Trophoblast cell (in vitro differentiated cells and primary cell): Measurements from ENCODE around the gene SULT4A1.

ENCODE experiments used
- DNase-seq, 2 donors: peaks; one replicate each; pipeline ENCODE4 v3.0.0-alpha.2; 2016
- H2AFZ ChIP-seq: 2 replicates; pipeline ENCODE4 v1.6.1; 2013; ENCODE audit warnings: low read length, moderate library complexity, mild to moderate bottlenecking; ENCODE audit not compliant: insufficient read depth, poor library complexity
- H2AK5ac ChIP-seq: 2 replicates; pipeline ENCODE4 v1.6.1; 2013; ENCODE audit warnings: mild to moderate bottlenecking, low read length
- H2BK120ac ChIP-seq: 2 replicates; pipeline ENCODE4 v1.6.1; 2013; ENCODE audit warnings: low read length, mild to moderate bottlenecking, moderate library complexity; ENCODE audit not compliant: insufficient read depth, poor library complexity
- H2BK12ac ChIP-seq: 2 replicates; pipeline ENCODE4 v1.6.1; 2013; ENCODE audit warnings: mild to moderate bottlenecking, low read length, moderate library complexity
- H2BK5ac ChIP-seq: 2 replicates; pipeline ENCODE4 v1.6.1; 2013; ENCODE audit warnings: low read length, low read depth, moderate library complexity, mild to moderate bottlenecking; ENCODE audit not compliant: poor library complexity
- H3K14ac ChIP-seq: 2 replicates; pipeline ENCODE4 v1.6.1; 2013; ENCODE audit warnings: mild to moderate bottlenecking, low read length
- H3K18ac ChIP-seq: 2 replicates; pipeline ENCODE4 v1.6.1; 2013; ENCODE audit warnings: mild to moderate bottlenecking, low read length
- H3K23ac ChIP-seq: 2 replicates; pipeline ENCODE4 v1.6.1; 2013; ENCODE audit warnings: low read length
- H3K27ac ChIP-seq: 2 replicates; pipeline ENCODE4 v1.5.1; 2013; ENCODE audit warnings: low read depth, mild to moderate bottlenecking, inconsistent platforms, low read length, moderate library complexity
- H3K27me3 ChIP-seq: 2 replicates; pipeline ENCODE4 v1.6.1; 2013; ENCODE audit warnings: inconsistent platforms, mild to moderate bottlenecking, low read length, moderate library complexity; ENCODE audit not compliant: insufficient read depth
- H3K36me3 ChIP-seq, 2 experiments: 1 replicate in 1 of 2; 2 replicates in 1 of 2; pipeline ENCODE4 v1.6.1; 2013; ENCODE audit warnings: low read length in 2 of 2, mild to moderate bottlenecking in 2 of 2, moderate library complexity in 1 of 2; ENCODE audit not compliant: insufficient read depth in 2 of 2, control insufficient read depth in 1 of 2
- H3K4ac ChIP-seq: 2 replicates; pipeline ENCODE4 v1.6.1; 2013; ENCODE audit warnings: low read depth, mild to moderate bottlenecking, low read length, moderate library complexity
- H3K4me1 ChIP-seq, 2 experiments: 1 replicate in 1 of 2; 2 replicates in 1 of 2; pipeline ENCODE4 v1.6.1; 2013; ENCODE audit warnings: low read length in 2 of 2, mild to moderate bottlenecking in 2 of 2, moderate library complexity in 1 of 2; ENCODE audit not compliant: insufficient read depth in 2 of 2, control insufficient read depth in 1 of 2
- H3K4me2 ChIP-seq: 2 replicates; pipeline ENCODE4 v1.6.1; 2013; ENCODE audit warnings: inconsistent platforms, mild to moderate bottlenecking, low read length, moderate library complexity
- H3K4me3 ChIP-seq: 2 replicates; pipeline ENCODE4 v1.5.1; 2013; ENCODE audit warnings: mild to moderate bottlenecking, low read depth, low read length, inconsistent platforms
- H3K79me1 ChIP-seq: one replicate; pipeline ENCODE4 v1.6.1; 2013; ENCODE audit warnings: low read length
- H3K79me2 ChIP-seq: 2 replicates; pipeline ENCODE4 v1.6.1; 2013; ENCODE audit warnings: low read length, mild to moderate bottlenecking; ENCODE audit not compliant: control insufficient read depth, insufficient read depth, poor library complexity
- H3K9ac ChIP-seq: 2 replicates; pipeline ENCODE4 v1.6.1; 2013; ENCODE audit warnings: mild to moderate bottlenecking, low read length
- H3K9me3 ChIP-seq: 2 replicates; pipeline ENCODE4 v1.6.1; 2013; ENCODE audit warnings: low read depth, mild to moderate bottlenecking, control low read depth, inconsistent platforms, low read length; ENCODE audit not compliant: insufficient read depth
- H4K12ac ChIP-seq: 2 replicates; pipeline ENCODE4 v1.6.1; 2013; ENCODE audit warnings: low read depth, mild to moderate bottlenecking, low read length, moderate library complexity
- H4K8ac ChIP-seq: 2 replicates; pipeline ENCODE4 v1.6.1; 2013; ENCODE audit warnings: low read depth, mild to moderate bottlenecking, low read length, moderate library complexity
- H4K91ac ChIP-seq: one replicate; pipeline ENCODE4 v1.6.1; 2013; ENCODE audit warnings: low read depth, mild to moderate bottlenecking, low read length, moderate library complexity
- WGBS: extraction: QIAGEN DNeasy Blood & Tissue Kit; methylation state at CpG from one replicate; pipeline ENCODE4 v1.1.7; 2013; ENCODE audit warnings: missing lambda C conversion rate; ENCODE audit not compliant: insufficient read length, insufficient coverage; ENCODE audit errors: extremely low coverage; 5-methylcytosine and 5-hydroxymethylcytosine counted together

Gene SULT4A1

DNA sequence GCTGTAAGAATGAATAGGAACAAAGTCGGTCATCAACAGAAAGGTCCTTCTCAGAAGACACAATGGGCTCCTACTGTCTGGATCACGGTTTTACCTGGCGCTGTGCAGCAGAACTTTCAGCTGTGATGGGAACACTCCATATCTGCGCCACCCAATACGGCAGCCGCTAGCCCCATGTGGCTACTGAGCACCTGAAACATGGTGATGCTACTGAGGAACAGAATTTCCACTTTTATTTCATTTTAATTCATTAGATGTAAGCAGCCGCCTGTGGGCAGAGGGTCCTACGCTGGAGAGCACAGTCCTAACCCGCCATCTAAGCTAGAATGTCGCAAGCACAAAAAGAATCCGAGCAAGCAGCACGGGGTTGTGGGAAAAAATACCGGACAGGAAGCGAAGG, 2.7 kb downstream of the SULT4A1 start:
- no peaks in the 10 kb centered on the region for H3K36me3 ChIP-seq
- no peak overlapping the region for H2BK120ac ChIP-seq
- H3K4me1 ChIP-seq, result peaks cover 0 to 2% of the 10 kb centered on the region in 2 experiments
- no peak for DNase-seq
- no peak overlapping the region for H2AFZ ChIP-seq
- H3K27ac ChIP-seq, result no peak overlapping the region
- no CpG with 5 or more reads among the region's 14 CpGs for WGBS
- H4K91ac ChIP-seq, result no peak overlapping the region
- H3K4me2 ChIP-seq, result no peak overlapping the region
- no peaks in the 10 kb centered on the region for H3K79me2 ChIP-seq
- H2BK12ac ChIP-seq, result no peak overlapping the region
- H3K79me1 ChIP-seq, result no peaks in the 10 kb centered on the region
- no peak overlapping the region for H4K12ac ChIP-seq
- no peak overlapping the region for H2BK5ac ChIP-seq
- H3K9ac ChIP-seq, result no peak overlapping the region
- no peak overlapping the region for H2AK5ac ChIP-seq
- H4K8ac ChIP-seq, result no peak overlapping the region
- H3K9me3 ChIP-seq, result no peaks in the 10 kb centered on the region
- no peak overlapping the region for H3K14ac ChIP-seq
- H3K23ac ChIP-seq, result no peak overlapping the region
- H3K18ac ChIP-seq, result no peak overlapping the region
- H3K4me3 ChIP-seq, result no peak overlapping the region
- H3K27me3 ChIP-seq, result peaks cover 16% of the 10 kb centered on the region
- H3K4ac ChIP-seq, result no peak overlapping the region

DNA sequence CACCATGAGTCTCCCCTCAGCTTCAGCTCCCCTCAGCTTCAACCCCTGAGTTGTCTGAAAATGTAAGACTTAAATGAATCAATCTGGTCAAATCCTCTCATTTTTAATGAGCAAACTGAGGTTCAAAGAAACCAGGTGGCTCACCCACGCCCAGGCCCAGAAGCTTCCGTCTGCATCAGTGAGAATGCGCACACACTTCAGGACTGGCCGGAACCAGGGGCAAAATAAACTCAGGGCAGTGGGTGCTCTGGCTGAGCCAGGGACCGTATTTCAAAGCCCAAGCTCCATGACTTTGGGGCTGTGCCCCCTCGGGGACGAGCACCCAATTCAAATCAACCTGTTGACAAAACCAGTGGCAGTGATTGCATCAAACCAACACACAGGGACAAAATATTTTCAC, 3.1 kb downstream of the SULT4A1 start:
- no peak overlapping the region for H4K91ac ChIP-seq
- no peaks in the 10 kb centered on the region for H3K9me3 ChIP-seq
- H4K12ac ChIP-seq, result no peak overlapping the region
- peaks cover 0 to 2% of the 10 kb centered on the region in 2 experiments for H3K4me1 ChIP-seq
- H3K27ac ChIP-seq, result no peak overlapping the region
- H3K23ac ChIP-seq, result no peak overlapping the region
- H2BK120ac ChIP-seq, result no peak overlapping the region
- no peaks in the 10 kb centered on the region for H3K79me1 ChIP-seq
- H2AFZ ChIP-seq, result no peak overlapping the region
- no peak overlapping the region for H2AK5ac ChIP-seq
- no peak overlapping the region for H3K14ac ChIP-seq
- H3K4ac ChIP-seq, result no peak overlapping the region
- H2BK5ac ChIP-seq, result no peak overlapping the region
- no peaks in the 10 kb centered on the region for H3K79me2 ChIP-seq
- H3K36me3 ChIP-seq, result no peaks in the 10 kb centered on the region
- H3K18ac ChIP-seq, result no peak overlapping the region
- no peak for DNase-seq
- H3K4me2 ChIP-seq, result no peak overlapping the region
- H2BK12ac ChIP-seq, result no peak overlapping the region
- H3K27me3 ChIP-seq, result peaks cover 16% of the 10 kb centered on the region
- no peak overlapping the region for H4K8ac ChIP-seq
- no peak overlapping the region for H3K9ac ChIP-seq
- WGBS, result no CpG with 5 or more reads among the region's 7 CpGs
- no peak overlapping the region for H3K4me3 ChIP-seq

DNA sequence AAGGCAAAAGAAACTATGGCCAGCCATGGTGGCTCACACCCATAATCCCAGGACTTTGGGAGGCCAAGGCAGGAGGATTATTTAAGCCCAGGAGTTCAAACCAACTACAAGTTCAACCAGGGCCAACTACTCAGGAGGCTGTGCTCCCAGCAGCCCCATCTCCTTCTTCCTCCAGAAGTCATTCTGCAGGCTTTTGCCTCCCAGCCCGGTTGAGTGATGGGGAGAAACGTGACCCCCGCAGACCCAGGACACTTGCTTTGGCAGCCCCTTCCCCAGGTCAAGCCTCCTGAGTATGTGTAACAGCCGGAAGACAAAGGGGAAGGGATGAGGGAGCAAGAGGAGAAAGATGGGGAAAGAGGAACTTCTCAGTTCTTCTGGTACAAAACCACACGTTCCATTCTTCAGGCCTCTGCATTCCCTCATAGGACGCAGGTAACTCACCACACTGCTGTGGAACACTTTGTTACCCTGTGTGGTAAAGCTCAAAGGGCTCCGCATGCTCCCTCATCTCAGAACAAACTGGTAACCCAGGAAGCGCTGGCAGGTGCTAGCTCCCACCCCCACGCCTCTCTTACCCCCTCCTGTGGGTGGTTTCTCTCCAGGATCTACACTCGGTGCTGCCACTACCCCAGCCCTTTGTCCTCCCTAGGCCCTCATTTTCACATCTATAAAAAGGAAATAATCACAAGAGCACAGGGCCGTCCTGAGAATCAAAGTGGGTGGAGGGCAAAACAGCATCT, 4.0 kb downstream of the SULT4A1 start:
- Histone ChIP-seq H4K8ac (no peak overlapping the region), H3K9me3 (no peaks in the 10 kb centered on the region), H2BK12ac (no peak overlapping the region), H2AFZ (no peak overlapping the region), H3K79me1 (no peaks in the 10 kb centered on the region), H3K36me3 (no peaks in the 10 kb centered on the region), H3K79me2 (no peaks in the 10 kb centered on the region), H3K27ac (no peak overlapping the region), H3K23ac (no peak overlapping the region), H2BK120ac (no peak overlapping the region), H3K4me3 (no peak overlapping the region), H3K14ac (no peak overlapping the region), H3K4me1 (peaks cover 0 to 2% of the 10 kb centered on the region in 2 experiments), H2BK5ac (no peak overlapping the region), H4K12ac (no peak overlapping the region), H4K91ac (no peak overlapping the region), H3K27me3 (peaks cover 16% of the 10 kb centered on the region), H3K4ac (no peak overlapping the region), H3K4me2 (no peak overlapping the region), H3K18ac (no peak overlapping the region), H3K9ac (no peak overlapping the region), H2AK5ac (no peak overlapping the region)
- WGBS, result no CpG with 5 or more reads among the region's 11 CpGs
- no peak for DNase-seq

DNA sequence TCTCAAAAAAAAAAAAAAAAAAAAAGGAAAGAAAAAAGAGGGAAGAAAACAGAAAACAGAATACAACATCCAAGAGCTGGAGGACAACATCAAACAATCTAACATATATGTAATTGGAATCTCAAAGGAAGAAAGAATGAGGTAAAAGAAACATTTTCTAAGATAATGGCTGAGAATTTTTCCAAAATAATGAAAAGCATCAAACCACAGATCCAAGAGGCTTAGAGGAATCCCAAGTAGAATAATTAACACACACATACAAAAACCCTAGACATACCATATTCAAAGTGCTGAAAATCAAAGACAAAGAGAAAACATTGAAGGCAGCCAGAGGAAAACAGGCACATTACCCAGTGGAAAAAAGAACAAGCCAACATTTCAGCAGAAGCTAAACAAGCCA, 4.9 kb downstream of the SULT4A1 start:
- no peak overlapping the region for H3K18ac ChIP-seq
- no peak overlapping the region for H2AFZ ChIP-seq
- H4K8ac ChIP-seq, result no peak overlapping the region
- peaks cover 10% of the 10 kb centered on the region for H3K27me3 ChIP-seq
- no peaks in the 10 kb centered on the region for H3K79me2 ChIP-seq
- H2BK120ac ChIP-seq, result no peak overlapping the region
- H3K36me3 ChIP-seq, result no peaks in the 10 kb centered on the region
- no peak overlapping the region for H3K4me3 ChIP-seq
- H3K27ac ChIP-seq, result no peak overlapping the region
- H3K9ac ChIP-seq, result no peak overlapping the region
- no peak overlapping the region for H2BK5ac ChIP-seq
- no peak overlapping the region for H3K4ac ChIP-seq
- H4K12ac ChIP-seq, result no peak overlapping the region
- no peak overlapping the region for H3K4me2 ChIP-seq
- no peak overlapping the region for H4K91ac ChIP-seq
- no peak overlapping the region for H3K14ac ChIP-seq
- H3K79me1 ChIP-seq, result no peaks in the 10 kb centered on the region
- no peak for DNase-seq
- H3K4me1 ChIP-seq, result peaks cover 0 to 2% of the 10 kb centered on the region in 2 experiments
- no peak overlapping the region for H3K23ac ChIP-seq
- no peak overlapping the region for H2BK12ac ChIP-seq
- no peak overlapping the region for H2AK5ac ChIP-seq
- H3K9me3 ChIP-seq, result no peaks in the 10 kb centered on the region
